DOHH2 (cell line): ENCODE measurements around the gene ASF1A.

Source experiments
- H3F3A ChIP-seq: fragments of 200-600 bp; sonication (generic), shearing (Covaris generic); 2 replicates; pipeline ENCODE4 v1.6.0; 2016; ENCODE audit warnings: antibody characterized with exemption, mild to moderate bottlenecking; ENCODE audit not compliant: control insufficient read depth, insufficient read depth
- H3K27ac ChIP-seq: fragments of 200-600 bp; sonication (generic); 2 replicates; pipeline ENCODE4 v1.5.1; 2014; ENCODE audit warnings: low read depth, mild to moderate bottlenecking, low read length, moderate library complexity
- H3K27me3 ChIP-seq: fragments of 200-600 bp; sonication (generic); 2 replicates; pipeline ENCODE4 v1.6.1; 2014; ENCODE audit warnings: mild to moderate bottlenecking, low read length, mixed read lengths; ENCODE audit not compliant: control insufficient read depth
- H3K36me3 ChIP-seq: fragments of 200-600 bp; sonication (generic); 2 replicates; pipeline ENCODE4 v1.6.1; 2014; ENCODE audit warnings: mild to moderate bottlenecking, low read length, moderate library complexity, mixed read lengths; ENCODE audit not compliant: control insufficient read depth
- H3K4me1 ChIP-seq: fragments of 200-600 bp; sonication (generic); 2 replicates; pipeline ENCODE4 v1.6.1; 2014; ENCODE audit warnings: mild to moderate bottlenecking, low read length, mixed read lengths; ENCODE audit not compliant: control insufficient read depth
- H3K4me2 ChIP-seq: fragments of 200-600 bp; sonication (generic); 2 replicates; pipeline ENCODE4 v1.6.0; 2014; ENCODE audit warnings: mild to moderate bottlenecking, low read length, moderate library complexity
- H3K4me3 ChIP-seq: fragments of 200-600 bp; sonication (generic); 2 replicates; pipeline ENCODE4 v1.5.1; 2014; ENCODE audit warnings: mild to moderate bottlenecking, low read length, mixed read lengths
- H3K79me2 ChIP-seq: fragments of 200-600 bp; sonication (generic); 2 replicates; pipeline ENCODE4 v1.6.1; 2014; ENCODE audit warnings: mild to moderate bottlenecking, low read length, mixed read lengths; ENCODE audit not compliant: control insufficient read depth
- H3K9me2 ChIP-seq: fragments of 200-600 bp; sonication (generic); replicated peaks from 2 replicates; pipeline ENCODE4 v1.6.1; 2014; ENCODE audit warnings: mild to moderate bottlenecking, low read length, mixed read lengths; ENCODE audit not compliant: control insufficient read depth
- H3K9me3 ChIP-seq: fragments of 200-600 bp; sonication (generic); 2 replicates; pipeline ENCODE4 v1.6.1; 2014; ENCODE audit warnings: antibody characterized with exemption, low read length, mixed read lengths; ENCODE audit not compliant: control insufficient read depth, insufficient read depth
- H4K20me1 ChIP-seq: fragments of 200-600 bp; sonication (generic); 2 replicates; pipeline ENCODE4 v1.6.0; 2014; ENCODE audit warnings: low read depth, mild to moderate bottlenecking, antibody characterized with exemption, low read length, moderate library complexity; ENCODE audit not compliant: control insufficient read depth, insufficient read depth
- CTCF ChIP-seq: fragments of 200-600 bp; sonication (generic); IDR thresholded peaks from one replicate; pipeline ENCODE4 v1.5.1; 2014; ENCODE audit warnings: antibody characterized with exemption, mild to moderate bottlenecking, low read depth, low read length; ENCODE audit not compliant: poor library complexity, severe bottlenecking
- EZH2phosphoT487 ChIP-seq: fragments of 200-600 bp; sonication (generic); IDR thresholded peaks from 2 replicates; pipeline ENCODE4 v1.6.1; 2017; ENCODE audit warnings: borderline replicate concordance, mild to moderate bottlenecking, antibody characterized with exemption, low read length, moderate library complexity, mixed read lengths

The ASF1A gene

GRCh38 chr6:118896339-118897136 is 2.6 kb downstream of the ASF1A start:
- Histone ChIP-seq H3K4me2 (peak overlapping the region; percentile 60), H3K27ac (peak overlapping the region; percentile 9), H3K79me2 (peaks cover 96% of the 10 kb centered on the region), H3K9me3 (no peaks in the 10 kb centered on the region), H3K27me3 (no peaks in the 10 kb centered on the region), H3K36me3 (peaks cover 65% of the 10 kb centered on the region), H3K4me1 (peaks cover 55% of the 10 kb centered on the region), H3F3A (peaks cover 16% of the 10 kb centered on the region), H3K9me2 (no peaks in the 10 kb centered on the region), H3K4me3 (peak overlapping the region; percentile 93), H4K20me1 (peaks cover 10% of the 10 kb centered on the region; the same call in 1 of the 2 replicates)
- TF ChIP-seq EZH2phosphoT487 = no peak
- peak; percentile 19 for TF ChIP-seq CTCF

- H4K20me1 ChIP-seq = peaks cover 10% of the 10 kb centered on the region; the same call in 1 of the 2 replicates
- peaks cover 47% of the 10 kb centered on the region for H3K4me1 ChIP-seq
- H3K79me2 ChIP-seq = peaks cover 96% of the 10 kb centered on the region
- H3K4me2 ChIP-seq = peak overlapping the region; percentile 34
- H3K27ac ChIP-seq = no peak overlapping the region
- H3K9me3 ChIP-seq = no peaks in the 10 kb centered on the region
- H3K27me3 ChIP-seq = no peaks in the 10 kb centered on the region
- H3K9me2 ChIP-seq = no peaks in the 10 kb centered on the region
- H3K4me3 ChIP-seq = no peak overlapping the region
- H3F3A ChIP-seq = peaks cover 16% of the 10 kb centered on the region
- TF ChIP-seq EZH2phosphoT487 (no peak), CTCF (no peak)
- peaks cover 74% of the 10 kb centered on the region for H3K36me3 ChIP-seq
Observed at GRCh38 chr6:118897386-118897785, 3.4 kb downstream of the ASF1A start.

GRCh38 chr6:118899948-118900347 is 6.0 kb downstream of the ASF1A start:
- Histone ChIP-seq H4K20me1 (peaks cover 10% of the 10 kb centered on the region; the same call in 1 of the 2 replicates), H3K36me3 (peaks cover 88% of the 10 kb centered on the region), H3K4me2 (0 out of 2 replicates have a peak overlapping the region, but pooled peaks have one; percentile 3)

More at GRCh38 chr6:118899948-118900347, 6.0 kb downstream of the ASF1A start:
- Histone ChIP-seq H3K27me3 (no peaks in the 10 kb centered on the region), H3K4me1 (peaks cover 40% of the 10 kb centered on the region), H3K79me2 (peaks cover 96% of the 10 kb centered on the region), H3K27ac (no peak overlapping the region), H3K9me2 (no peaks in the 10 kb centered on the region), H3K4me3 (no peak overlapping the region), H3K9me3 (no peaks in the 10 kb centered on the region), H3F3A (peaks cover 5% of the 10 kb centered on the region; the same call in 1 of the 2 replicates)
- no peak for TF ChIP-seq CTCF
- no peak for TF ChIP-seq EZH2phosphoT487
